Activated CD8-positive, alpha-beta memory T cell treated with anti-CD3 and anti-CD28 coated beads for 1 hour (primary cell): ENCODE measurements around the gene MRAS.
A peak's percentile ranks its signal among the peaks of the same experiment; 100 is the strongest.
"Not testable (repeated sequence)": the region's sequence is repeated elsewhere in the genome, so short reads cannot be mapped to it uniquely, and the experiment has no call there.

Experiments used
- DNase-seq, 2 donors: peaks; one replicate each; pipeline ENCODE4 v3.0.0-alpha.2; 2020; ENCODE audit warnings: low read depth in 1 of 2; ENCODE audit errors: extremely low read depth in 1 of 2

Gene MRAS

DNA sequence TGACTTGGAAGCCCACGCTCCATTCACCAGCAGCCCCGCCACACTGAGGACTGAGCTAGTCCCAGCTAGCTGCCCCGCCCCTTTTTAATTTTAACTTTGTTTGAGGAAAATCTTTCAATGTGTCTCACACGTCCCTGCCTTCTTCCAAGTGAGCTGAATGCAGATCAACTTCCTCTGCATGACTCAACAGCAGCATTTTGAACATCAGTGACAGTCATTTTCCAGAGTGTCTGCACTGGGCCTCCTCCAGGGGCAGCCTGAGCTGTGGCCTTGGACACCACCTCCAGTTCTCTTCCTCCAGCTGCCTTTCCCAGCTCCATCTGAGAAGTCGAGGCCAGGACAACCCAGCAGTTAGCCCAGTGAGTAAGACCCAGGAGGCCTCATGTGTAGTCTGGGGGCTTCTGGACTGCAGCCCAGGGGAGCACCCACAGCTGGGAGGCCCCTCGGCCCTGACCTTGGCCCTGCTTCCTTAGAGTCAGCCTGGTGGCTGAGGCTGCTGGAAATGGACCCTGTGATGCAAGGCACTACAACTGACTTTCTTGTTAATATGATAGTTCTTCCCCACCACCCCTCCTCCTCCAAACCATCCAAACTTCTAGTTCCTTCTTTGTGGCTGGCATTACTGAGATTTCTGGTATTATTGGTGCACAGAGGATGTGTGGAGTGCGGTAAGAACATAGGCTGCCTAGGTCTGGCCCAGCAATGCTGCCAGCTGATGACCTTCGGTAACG lies 64.6 kb downstream of the MRAS start:
- no peak for DNase-seq

- DNase-seq = not testable (repeated sequence)
Observed at GRCh38 chr3:138416236-138416635, 67.9 kb downstream of the MRAS start.

DNA sequence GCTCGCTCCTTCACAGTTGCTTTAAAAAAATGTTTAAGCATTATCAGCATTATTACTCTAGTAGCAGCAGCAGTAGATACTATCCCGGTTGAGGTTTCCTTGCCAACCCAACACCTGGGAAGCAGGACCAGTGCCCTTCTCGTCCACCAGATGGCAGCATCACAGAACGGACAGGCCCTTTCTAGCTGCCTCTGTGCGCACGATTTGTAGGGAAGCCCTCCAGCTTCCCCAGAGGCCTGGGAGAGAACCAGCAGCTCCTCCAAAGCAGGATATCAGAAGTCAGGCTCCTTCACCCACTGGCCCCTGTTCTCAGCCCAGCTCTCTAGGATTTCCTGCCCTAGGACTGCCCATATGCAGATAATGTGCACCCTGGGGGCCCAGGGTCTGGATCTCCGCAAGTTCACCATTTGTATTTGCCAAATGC lies 69.2 kb downstream of the MRAS start:
- peak; percentile 18 to 27 for DNase-seq

DNA sequence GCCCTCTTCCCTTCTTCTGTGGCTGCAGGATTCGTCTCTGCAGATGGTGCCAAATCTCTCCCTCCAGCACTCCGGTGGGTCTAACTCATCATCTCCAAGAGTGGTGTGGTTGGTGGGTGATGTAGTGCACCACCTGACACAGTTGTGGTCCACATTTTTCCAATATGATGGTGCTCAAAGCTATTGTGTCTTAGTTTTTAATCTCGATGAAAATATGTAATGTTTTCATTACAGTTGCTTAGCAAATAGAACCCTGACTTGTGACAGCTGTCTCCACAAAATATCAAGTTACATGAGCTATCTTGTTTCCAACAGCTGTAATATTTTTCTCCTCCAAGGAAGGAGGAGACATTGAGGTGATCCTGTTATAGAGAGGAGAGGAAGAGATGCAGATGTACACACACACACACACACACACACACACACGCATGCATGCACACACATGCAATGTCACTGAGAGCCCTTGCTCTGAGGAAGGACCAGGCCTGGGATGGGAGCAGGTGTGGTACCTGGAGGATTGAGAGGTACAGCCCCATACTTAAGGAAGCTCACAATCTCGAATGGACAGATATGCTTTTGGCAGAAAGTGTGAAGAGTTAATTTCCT lies 70.3 kb downstream of the MRAS start:
- DNase-seq = no peak

DNA sequence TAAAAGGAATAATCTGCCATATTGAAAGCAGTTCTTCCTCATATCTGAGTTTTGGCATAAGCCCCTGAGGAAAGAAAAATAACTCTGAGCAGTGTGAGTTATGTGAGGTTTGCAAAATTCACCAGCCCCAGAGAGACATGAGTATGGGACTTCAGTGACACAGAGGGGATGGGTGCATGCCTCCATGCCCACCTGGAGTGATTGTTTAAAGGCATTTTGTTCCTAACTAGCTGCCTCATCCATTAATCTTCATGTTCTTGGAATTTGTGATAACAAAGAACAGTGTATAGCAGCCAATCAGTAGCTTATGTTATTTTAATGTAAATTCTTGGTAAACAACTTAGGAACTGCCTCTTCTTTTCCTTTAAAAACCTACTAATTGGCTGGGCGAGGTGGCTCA lies 74.9 kb downstream of the MRAS start:
- DNase-seq = no peak

- DNase-seq = no peak
Observed at GRCh38 chr3:138424323-138424722, 75.9 kb downstream of the MRAS start.

GRCh38 chr3:138426211-138426610 lies 77.8 kb downstream of the MRAS start:
- DNase-seq = no peak

DNA sequence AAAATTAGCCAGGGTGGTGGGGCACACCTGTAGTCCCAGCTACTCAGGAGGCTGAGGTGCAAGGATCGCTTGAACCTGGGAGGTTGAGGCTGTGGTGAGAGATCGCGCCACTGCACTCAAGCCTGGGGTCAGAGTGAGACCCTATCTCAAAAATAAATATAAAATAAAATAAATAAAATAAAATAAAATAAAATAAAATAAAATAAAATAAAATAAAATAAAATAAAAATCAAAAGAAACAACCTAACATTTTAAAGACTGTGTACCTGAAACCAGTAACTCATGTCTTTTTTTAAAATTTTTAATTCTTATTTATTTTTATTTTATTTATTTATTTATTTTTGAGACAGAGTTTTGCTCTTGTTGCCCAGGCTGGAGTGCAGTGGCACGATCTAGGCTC lies 78.4 kb downstream of the MRAS start:
- DNase-seq = not testable (repeated sequence)

DNA sequence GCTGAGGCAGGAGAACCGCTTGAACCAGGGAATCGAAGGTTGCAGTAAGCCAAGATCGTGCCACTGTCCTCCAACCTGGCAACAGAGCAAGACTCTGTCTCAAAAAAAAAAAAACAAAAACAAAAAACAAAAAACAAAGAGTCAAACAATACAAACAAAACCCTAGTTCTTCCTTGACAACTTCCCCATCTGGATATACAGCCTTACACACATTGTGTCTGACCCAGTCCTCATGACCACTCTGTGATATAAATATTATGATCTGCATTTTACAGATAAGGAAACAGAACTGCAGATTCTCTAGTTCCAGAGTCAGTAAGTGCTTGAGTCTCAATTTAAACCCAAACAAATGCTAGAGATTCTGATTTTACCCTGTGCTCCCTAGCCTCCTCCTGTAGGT lies 81.3 kb downstream of the MRAS start:
- no peak for DNase-seq

DNA sequence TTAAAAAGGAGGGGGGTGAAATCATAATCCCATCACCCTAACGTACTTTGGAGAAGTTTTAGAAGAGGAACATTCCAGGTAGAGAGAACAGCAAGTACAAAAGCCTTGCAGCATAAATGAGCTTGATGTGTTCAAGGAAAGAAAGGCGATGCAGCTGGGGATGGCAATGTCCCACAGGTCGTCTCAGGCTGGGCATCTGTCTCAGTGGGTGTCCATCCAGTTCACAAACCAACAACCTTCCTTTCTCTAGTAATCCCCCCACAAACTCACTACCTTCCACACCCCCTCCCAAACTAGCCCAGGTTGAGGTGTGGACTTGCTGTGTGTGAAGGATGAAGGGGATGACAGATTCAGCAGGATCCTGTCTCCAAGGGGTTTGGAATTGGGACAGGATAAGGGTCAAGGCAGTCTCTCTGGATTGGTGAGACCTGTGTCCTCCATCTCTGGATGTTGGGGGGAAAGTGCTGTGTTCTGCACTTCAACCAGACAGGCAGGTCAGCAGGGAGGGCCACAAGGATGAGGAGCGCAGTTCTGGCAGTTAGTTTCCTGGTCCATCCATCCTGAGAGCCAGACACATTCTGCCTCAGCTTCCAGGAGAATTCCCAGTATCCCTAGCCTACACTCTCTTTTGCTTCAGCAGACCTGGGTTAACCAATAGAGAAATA lies 84.3 kb downstream of the MRAS start:
- no peak for DNase-seq

DNA sequence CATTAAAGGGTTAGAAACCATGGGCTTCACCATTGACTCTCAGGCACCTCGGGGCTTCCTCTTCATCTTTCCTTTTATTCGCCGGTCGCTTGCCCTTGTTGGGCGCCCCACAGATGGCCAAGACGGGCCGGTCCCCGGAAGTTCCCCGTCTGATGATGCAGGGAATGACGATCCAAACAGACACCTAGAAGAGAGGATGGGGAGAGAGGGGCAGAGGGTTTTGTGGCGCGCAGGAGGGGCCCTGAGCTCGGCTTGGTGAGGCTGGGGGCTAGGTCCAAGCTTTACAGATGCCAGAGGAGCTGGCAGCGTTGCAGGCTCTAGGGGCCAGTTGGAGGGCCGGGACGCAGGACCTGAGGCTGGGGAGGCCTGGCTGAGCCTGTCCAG lies 85.5 kb downstream of the MRAS start:
- DNase-seq = no peak

DNA sequence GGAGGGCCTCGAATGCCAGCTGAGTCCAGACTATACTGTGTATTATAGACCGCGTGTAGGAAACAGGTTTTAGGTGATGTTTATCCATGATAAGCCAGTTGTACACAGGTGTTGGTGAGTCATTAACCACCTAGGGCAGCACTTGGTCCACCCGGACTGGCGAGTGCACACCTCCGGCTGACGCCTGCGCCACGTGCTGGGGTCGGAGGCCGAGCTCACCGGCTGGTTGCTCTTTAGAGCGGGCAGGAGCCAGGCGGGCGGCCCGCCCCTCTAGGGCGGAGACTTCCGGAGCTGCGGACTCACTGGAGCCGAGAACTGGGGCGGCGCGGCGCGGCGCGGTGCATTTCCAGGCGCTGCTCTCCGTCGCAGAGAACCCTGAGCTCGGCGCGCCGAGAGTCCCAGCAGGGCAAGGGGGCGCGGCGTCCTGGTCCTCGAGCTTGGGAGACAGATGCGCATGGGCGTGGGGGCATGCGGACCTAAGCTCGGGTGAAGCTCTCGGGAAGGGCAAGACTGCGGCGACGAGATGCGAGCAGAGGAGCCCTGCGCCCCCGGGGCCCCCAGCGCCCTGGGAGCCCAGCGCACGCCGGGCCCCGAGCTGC lies 86.0 kb downstream of the MRAS start, which contains the start of gene ESYT3:
TSS of gene ESYT3 (plus strand) at position 341 of the 599 bp plus-strand sequence. CDS start at position 524, 183 bp downstream.
- peak in 1 of 2 donors; percentile 5 for DNase-seq

GRCh38 chr3:138434875-138435772 lies 86.7 kb downstream of the MRAS start:
- no peak for DNase-seq

DNA sequence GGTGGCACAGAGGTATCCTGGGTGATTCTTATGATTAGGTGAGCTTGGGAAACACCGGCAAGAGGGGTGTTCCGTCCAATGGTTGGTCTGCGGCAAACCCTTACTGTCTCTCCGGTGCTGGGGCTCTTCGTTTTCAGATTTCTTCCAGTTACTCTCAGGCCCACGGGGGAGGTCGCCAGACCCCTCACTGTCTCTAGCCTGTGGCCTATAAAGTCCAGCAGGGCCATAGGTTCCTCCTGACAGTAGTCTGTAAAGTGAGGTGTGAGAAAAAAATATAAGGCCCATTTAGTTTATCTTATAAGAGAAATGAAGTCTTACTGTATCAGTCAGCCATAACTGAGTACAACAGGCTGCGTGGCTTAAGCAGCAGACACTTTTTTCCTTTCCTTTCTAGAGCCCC lies 87.5 kb downstream of the MRAS start:
- no peak for DNase-seq

GRCh38 chr3:138437281-138437680 lies 88.9 kb downstream of the MRAS start:
- no peak for DNase-seq

DNA sequence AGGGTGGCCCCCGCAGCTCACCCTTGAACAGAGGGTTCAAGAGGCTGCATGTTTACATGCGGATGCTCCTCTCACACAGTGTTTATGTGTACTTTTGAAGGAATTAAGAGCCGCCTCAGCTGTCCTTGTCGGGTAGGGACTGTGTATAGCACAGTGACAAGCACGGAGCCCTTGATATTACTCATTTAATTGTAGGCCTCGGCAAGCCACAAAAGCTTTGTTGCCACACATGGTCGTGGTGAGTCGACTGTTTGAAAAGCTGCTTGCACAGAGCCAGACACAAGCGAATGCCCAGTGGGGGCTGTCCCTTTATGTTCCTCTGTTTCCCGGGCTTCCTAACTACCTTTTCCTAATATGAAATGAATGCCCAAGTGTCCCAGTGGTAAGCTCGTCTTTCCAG lies 90.5 kb downstream of the MRAS start:
- no peak for DNase-seq

DNA sequence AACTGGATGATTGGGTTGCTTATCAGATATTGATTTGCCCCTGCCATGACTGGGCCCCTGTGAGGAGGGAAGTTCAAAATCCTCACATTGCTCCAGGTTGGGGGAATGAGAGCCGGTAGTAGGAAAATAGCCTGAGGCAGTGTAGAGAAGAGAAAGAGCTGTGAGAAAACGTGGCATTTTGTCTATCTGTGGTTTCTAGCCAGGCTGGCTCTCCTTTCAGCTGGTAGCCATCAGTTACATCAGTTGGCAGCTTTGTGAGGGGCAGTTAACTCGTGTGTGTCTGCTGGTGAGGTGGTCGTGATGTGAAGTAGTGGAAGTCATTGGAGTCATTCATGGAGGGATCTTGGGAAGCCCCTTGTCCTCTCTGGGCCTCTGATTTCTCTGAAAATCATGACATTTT lies 91.3 kb downstream of the MRAS start:
- no peak for DNase-seq

- DNase-seq = no peak
Observed at GRCh38 chr3:138440121-138440521, 91.7 kb downstream of the MRAS start.

DNA sequence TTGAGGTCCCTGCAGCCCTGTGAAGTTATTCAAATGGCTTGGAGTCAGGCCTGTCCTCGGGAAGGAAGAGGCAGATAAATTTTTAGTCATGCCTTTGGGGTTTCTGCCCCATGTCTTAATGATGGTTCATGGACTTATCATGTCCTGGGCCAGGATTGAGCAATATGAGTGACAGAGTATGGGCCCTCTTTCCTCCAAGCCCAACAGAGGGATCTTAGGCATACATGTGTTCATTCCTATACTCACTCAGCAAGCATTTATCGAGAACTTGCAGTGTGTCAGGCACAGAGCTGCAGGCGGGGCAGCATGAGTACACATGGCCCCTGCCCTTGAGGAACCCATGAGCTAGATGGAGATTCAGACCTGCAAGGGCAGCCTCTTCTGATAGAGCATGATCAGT lies 92.2 kb downstream of the MRAS start:
- DNase-seq = no peak

GRCh38 chr3:138441256-138441655 lies 92.9 kb downstream of the MRAS start:
- no peak for DNase-seq

- no peak for DNase-seq
Observed at GRCh38 chr3:138441742-138442141, 93.4 kb downstream of the MRAS start.
